Uterus (tissue), 2 donors: ENCODE results near the gene SIN3B.

Experiments
- CTCF ChIP-seq, 4 experiments: fragments of 200-600 bp in 2 of 4; fragments of 450-650 bp in 2 of 4; sonication (generic) in 2 of 4; IDR thresholded peaks; one replicate each; pipeline ENCODE4 v1.5.1; 2016 to 2019; ENCODE audit warnings: antibody characterized with exemption in 4 of 4, mild to moderate bottlenecking in 2 of 4, moderate library complexity in 1 of 4
- POLR2A ChIP-seq, 2 donors: fragments of 450-650 bp; IDR thresholded peaks; one replicate each; pipeline ENCODE4 v1.6.1; 2016; ENCODE audit warnings: antibody characterized with exemption in 2 of 2, mild to moderate bottlenecking in 1 of 2, moderate library complexity in 1 of 2

DNA sequence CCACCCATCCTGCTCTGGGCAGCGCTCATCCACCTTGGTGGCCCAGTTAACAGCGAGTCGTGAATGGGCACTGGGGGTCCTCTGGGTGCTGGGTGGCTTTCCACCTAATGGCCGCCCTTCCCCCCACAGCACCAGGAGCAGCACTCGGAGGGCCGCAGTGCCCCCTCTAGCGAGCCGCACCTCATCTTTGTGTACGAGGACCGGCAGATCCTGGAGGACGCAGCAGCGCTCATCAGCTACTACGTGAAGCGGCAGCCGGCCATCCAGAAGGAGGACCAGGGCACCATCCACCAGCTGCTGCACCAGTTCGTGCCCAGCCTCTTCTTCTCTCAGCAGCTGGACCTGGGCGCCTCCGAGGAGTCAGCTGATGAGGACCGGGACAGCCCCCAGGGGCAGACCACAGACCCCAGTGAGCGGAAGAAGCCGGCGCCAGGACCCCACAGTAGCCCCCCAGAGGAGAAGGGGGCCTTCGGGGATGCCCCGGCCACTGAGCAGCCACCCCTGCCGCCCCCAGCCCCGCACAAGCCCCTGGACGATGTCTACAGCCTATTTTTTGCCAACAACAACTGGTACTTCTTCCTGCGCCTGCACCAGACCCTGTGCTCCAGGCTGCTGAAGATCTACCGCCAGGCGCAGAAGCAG, 40.3 kb downstream of the SIN3B start:
- TF ChIP-seq CTCF (IDR thresholded peaks at IDR 0.05): no peak
- no peak for TF ChIP-seq POLR2A (IDR thresholded peaks at IDR 0.05)
